T-helper 1 cell treated with Interleukin-12 subunit alpha and Interleukin-12 subunit beta and Interleukin-4 antibody, amounts not matched to agents 30 μg/mL and 1 μg/mL, for 36 hours (primary cell): ENCODE data around the gene NAA20.
A peak's percentile ranks its signal among the peaks of the same experiment; 100 is the strongest.
"Not testable (repeated sequence)": the region's sequence is repeated elsewhere in the genome, so short reads cannot be mapped to it uniquely, and the experiment has no call there.

Experiments
- H3K27ac Mint-ChIP-seq: one replicate; pipeline ENCODE4 v1.8.0; 2021; ENCODE audit warnings: mild to moderate bottlenecking, mixed read lengths
- H3K27me3 Mint-ChIP-seq: one replicate; pipeline ENCODE4 v1.8.0; 2021; ENCODE audit warnings: low read depth, mixed read lengths
- H3K36me3 Mint-ChIP-seq: one replicate; pipeline ENCODE4 v1.8.0; 2021; ENCODE audit warnings: low read depth, mixed read lengths
- H3K4me1 Mint-ChIP-seq: one replicate; pipeline ENCODE4 v1.8.0; 2021; ENCODE audit warnings: low read depth, mixed read lengths
- H3K4me3 Mint-ChIP-seq: one replicate; pipeline ENCODE4 v1.8.0; 2021; ENCODE audit warnings: mild to moderate bottlenecking, moderate library complexity, mixed read lengths
- H3K9me3 Mint-ChIP-seq: one replicate; pipeline ENCODE4 v1.8.0; 2021; ENCODE audit warnings: mixed read lengths

The NAA20 gene

GRCh38 chr20:20000211-20000968, 16.8 kb upstream of the NAA20 start:
- H3K4me3 Mint-ChIP-seq = no peak overlapping the region
- no peaks in the 10 kb centered on the region for H3K9me3 Mint-ChIP-seq
- H3K27ac Mint-ChIP-seq = no peak overlapping the region
- peaks cover 50% of the 10 kb centered on the region for H3K27me3 Mint-ChIP-seq
- H3K4me1 Mint-ChIP-seq = peaks cover 9% of the 10 kb centered on the region
- no peaks in the 10 kb centered on the region for H3K36me3 Mint-ChIP-seq

DNA sequence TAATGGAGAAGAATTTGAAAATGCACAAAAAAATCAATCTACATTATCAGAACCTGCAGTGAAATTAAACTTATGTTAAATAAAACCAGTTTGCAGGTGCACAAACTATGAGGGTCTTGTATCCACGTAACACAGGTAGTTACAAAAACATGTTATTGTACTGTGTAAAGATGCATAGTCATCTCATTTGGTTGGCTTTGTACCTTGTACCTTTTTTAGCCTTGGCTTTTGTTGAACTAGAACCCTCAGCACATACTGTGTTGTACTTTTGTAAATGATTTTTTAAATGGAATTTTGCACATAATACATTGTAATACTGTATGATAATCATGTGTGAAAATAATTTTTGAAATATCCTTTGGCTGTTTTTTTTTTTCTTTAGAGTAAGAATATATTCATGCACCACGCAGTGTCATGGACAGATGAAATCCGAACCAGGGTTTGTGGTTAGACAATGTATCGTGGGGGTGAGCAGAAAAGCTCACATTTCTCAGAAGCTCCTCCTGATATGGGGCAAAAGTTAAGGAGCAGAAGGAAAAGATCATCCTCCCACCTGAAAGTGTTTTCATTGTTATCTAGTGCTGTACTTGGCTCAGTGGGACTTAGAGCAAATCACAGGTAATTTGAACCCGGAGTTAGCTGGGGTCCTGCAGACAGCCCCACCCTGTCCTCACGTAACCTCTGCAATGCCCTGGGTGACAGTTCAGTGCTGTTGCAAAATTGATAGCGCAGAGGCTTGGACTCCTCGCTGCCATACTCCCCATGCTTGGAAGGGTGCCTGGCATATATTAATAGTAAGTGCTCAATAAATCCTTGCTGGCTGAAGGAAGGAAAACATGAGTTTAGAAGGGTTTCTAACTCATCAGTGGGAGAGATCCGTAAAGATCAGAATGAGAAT, 14.8 kb upstream of the NAA20 start:
- H3K9me3 Mint-ChIP-seq = no peaks in the 10 kb centered on the region
- peaks cover 9% of the 10 kb centered on the region for H3K4me1 Mint-ChIP-seq
- H3K4me3 Mint-ChIP-seq = no peak overlapping the region
- peaks cover 52% of the 10 kb centered on the region for H3K27me3 Mint-ChIP-seq
- H3K27ac Mint-ChIP-seq = no peak overlapping the region
- H3K36me3 Mint-ChIP-seq = no peaks in the 10 kb centered on the region

GRCh38 chr20:20003031-20003954, 13.9 kb upstream of the NAA20 start:
- no peak overlapping the region for H3K27ac Mint-ChIP-seq

GRCh38 chr20:20003955-20004322, 13.2 kb upstream of the NAA20 start:
- H3K9me3 Mint-ChIP-seq, H3K36me3 Mint-ChIP-seq, H3K4me1 Mint-ChIP-seq, H3K27ac Mint-ChIP-seq: not testable (repeated sequence)
- H3K27me3 Mint-ChIP-seq = peaks cover 49% of the 10 kb centered on the region
- peak overlapping the region; percentile 48 for H3K4me3 Mint-ChIP-seq

More at GRCh38 chr20:20003031-20003954, 13.9 kb upstream of the NAA20 start:
- Mint-ChIP-seq H3K4me1 (peaks cover 9% of the 10 kb centered on the region), H3K36me3 (no peaks in the 10 kb centered on the region), H3K27me3 (peaks cover 52% of the 10 kb centered on the region), H3K4me3 (peak overlapping the region; percentile 48), H3K9me3 (no peaks in the 10 kb centered on the region)

- Mint-ChIP-seq H3K27ac (no peak overlapping the region), H3K4me1 (peaks cover 9% of the 10 kb centered on the region)
Observed at GRCh38 chr20:20005342-20005741, 11.8 kb upstream of the NAA20 start.

DNA sequence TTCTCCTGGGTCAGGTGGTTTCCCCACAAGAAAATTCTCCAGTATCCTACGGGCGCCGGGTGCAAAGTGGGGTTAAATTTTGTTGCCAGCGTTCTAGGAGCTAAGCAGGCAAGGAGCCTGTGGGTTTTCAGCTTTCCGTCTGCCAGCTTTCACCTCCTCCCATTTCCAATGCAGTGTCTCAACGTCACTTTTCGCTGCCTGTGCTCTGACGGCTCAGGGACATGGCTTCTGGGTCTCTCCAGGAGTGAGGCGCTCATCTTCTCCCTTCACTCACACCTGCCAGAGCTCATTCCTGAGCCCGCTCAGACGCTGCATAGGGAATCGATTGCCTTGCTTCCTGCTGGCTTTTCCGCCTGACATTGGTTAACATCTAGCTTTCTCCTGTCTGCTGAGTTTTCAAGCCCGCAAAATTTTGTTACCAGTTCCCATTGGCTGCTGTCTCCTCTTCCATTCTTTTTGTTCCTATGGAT, 7.3 kb upstream of the NAA20 start:
- no peaks in the 10 kb centered on the region for H3K36me3 Mint-ChIP-seq
- H3K4me3 Mint-ChIP-seq = no peak overlapping the region
- peaks cover 2% of the 10 kb centered on the region for H3K4me1 Mint-ChIP-seq
- no peaks in the 10 kb centered on the region for H3K9me3 Mint-ChIP-seq
- peaks cover 4% of the 10 kb centered on the region for H3K27me3 Mint-ChIP-seq
- H3K27ac Mint-ChIP-seq = no peak overlapping the region

More at GRCh38 chr20:20005342-20005741, 11.8 kb upstream of the NAA20 start:
- H3K9me3 Mint-ChIP-seq = no peaks in the 10 kb centered on the region
- no peak overlapping the region for H3K4me3 Mint-ChIP-seq
- no peaks in the 10 kb centered on the region for H3K36me3 Mint-ChIP-seq
- H3K27me3 Mint-ChIP-seq = peaks cover 39% of the 10 kb centered on the region

DNA sequence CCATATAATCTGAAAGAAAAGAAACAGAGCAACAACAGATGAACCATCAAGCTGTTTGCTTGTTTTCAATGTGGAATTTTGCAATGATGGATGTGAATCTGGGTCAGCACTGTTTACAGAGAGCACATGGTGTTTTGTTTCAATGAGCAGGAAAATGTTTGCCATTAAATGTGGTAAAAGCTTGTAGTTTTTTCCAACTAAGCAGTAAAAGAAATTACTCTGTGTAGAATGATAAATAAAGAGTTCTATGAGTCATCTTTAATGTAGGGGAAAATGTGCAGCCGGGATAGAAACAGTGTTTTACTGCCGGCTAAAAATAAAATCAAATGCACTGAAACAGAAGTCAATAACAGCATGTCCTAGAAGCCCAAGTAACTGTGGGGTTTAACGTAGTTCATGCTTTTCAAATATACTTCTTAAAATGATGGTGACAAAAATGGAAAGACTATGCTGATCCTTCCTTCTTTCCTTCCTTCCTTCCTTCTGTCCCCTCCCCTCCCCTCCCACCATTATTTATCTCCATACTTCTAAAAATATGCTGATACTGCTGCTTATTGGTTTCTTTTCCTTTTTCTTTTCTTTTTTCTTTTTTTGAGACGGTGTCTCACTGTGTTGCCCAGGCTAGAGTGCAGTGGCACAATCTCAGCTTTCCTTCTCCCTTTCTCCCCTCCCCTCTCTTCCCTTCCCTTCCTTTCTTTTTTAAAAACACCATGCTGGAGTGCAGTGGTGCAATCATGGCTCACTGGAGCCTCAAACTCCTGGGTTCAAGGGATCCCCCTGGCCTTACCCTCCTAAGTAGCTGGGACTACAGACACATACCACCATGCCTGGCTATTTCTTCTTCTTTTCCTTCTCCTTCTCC, 6.3 kb upstream of the NAA20 start:
- no peaks in the 10 kb centered on the region for H3K27me3 Mint-ChIP-seq
- H3K36me3 Mint-ChIP-seq = no peaks in the 10 kb centered on the region
- H3K4me1 Mint-ChIP-seq = peaks cover 2% of the 10 kb centered on the region
- no peaks in the 10 kb centered on the region for H3K9me3 Mint-ChIP-seq
- H3K4me3 Mint-ChIP-seq = no peak overlapping the region
- H3K27ac Mint-ChIP-seq = no peak overlapping the region

- Mint-ChIP-seq H3K36me3 (no peaks in the 10 kb centered on the region), H3K4me1 (peaks cover 9% of the 10 kb centered on the region), H3K9me3 (no peaks in the 10 kb centered on the region), H3K27ac (no peak overlapping the region), H3K4me3 (no peak overlapping the region), H3K27me3 (no peaks in the 10 kb centered on the region)
Observed at GRCh38 chr20:20012541-20012940, 4.6 kb upstream of the NAA20 start.

DNA sequence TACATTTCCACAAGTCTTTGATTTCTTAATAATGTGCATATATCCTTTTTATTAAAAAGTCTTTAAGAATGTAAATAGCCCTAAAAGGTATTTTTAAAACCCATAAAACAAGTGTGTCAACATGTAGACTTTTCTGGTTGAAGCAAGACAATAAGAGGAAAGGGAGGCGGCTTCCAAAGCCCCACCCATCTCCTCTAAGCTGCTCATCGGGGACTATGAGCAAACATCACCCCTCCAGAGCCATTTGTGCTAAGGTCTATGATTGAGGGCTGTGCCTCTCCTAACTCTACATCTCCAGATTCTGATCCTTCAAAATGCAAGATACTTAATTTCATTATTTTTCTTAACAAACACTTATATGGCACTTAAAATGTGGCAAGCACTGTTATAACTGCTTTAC, 2.5 kb upstream of the NAA20 start:
- peaks cover 23% of the 10 kb centered on the region for H3K4me1 Mint-ChIP-seq
- H3K27ac Mint-ChIP-seq = no peak overlapping the region
- peaks cover 4% of the 10 kb centered on the region for H3K36me3 Mint-ChIP-seq
- no peak overlapping the region for H3K4me3 Mint-ChIP-seq
- no peaks in the 10 kb centered on the region for H3K27me3 Mint-ChIP-seq
- H3K9me3 Mint-ChIP-seq = no peaks in the 10 kb centered on the region

DNA sequence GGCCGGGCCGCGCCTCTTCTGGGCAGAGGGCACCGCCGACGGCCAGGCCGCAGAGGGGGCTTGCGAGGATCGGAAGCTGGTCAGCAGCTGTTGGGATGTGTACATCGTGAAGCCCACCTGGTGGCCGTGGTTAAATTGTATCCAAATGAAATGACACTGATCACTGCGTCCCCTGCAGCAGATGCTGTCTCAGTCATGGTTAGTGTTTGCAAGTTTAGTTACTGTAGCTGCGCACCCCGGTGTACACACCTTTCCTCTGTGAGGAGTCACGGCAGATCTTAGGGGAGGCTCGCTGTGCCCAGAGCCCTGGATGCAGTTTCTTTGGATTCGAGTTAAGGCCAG, 653 bp downstream of the NAA20 start:
- H3K4me1 Mint-ChIP-seq = peaks cover 47% of the 10 kb centered on the region
- H3K36me3 Mint-ChIP-seq = peaks cover 4% of the 10 kb centered on the region

DNA sequence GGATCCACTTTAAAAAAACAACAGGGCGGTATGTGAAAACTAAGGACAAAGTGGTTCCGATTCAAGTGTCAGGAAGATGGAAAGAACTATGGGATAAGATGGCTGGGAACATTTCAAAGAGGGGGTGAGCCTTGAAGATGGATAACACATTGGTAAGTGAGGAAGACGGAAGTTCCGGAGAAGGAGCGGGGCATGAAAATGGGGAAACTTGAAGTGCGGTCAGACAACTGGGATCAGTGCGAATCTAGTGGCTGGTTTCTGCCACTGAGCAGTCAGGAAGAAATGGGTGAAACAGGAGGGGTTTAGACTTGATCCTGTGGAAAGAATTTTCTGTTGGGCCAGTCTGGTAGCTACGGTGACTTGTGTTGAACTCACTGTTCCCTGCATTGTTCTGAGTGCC, 1.2 kb downstream of the NAA20 start:
- peak overlapping the region; percentile 62 for H3K27ac Mint-ChIP-seq
- H3K4me1 Mint-ChIP-seq = peaks cover 49% of the 10 kb centered on the region
- H3K36me3 Mint-ChIP-seq = peaks cover 4% of the 10 kb centered on the region
- H3K4me3 Mint-ChIP-seq = peak overlapping the region; percentile 89
- H3K27me3 Mint-ChIP-seq = no peaks in the 10 kb centered on the region
- no peaks in the 10 kb centered on the region for H3K9me3 Mint-ChIP-seq

More for the DNA sequence above, 653 bp downstream of the NAA20 start:
- Mint-ChIP-seq H3K27me3 (no peaks in the 10 kb centered on the region), H3K27ac (peak overlapping the region; percentile 78), H3K9me3 (no peaks in the 10 kb centered on the region), H3K4me3 (peak overlapping the region; percentile 89)

- Mint-ChIP-seq H3K9me3 (no peaks in the 10 kb centered on the region), H3K4me3 (peak overlapping the region; percentile 89), H3K36me3 (peaks cover 4% of the 10 kb centered on the region), H3K27me3 (no peaks in the 10 kb centered on the region), H3K4me1 (peaks cover 51% of the 10 kb centered on the region), H3K27ac (peak overlapping the region; percentile 22)
Observed at GRCh38 chr20:20019123-20019522, 2.0 kb downstream of the NAA20 start.

GRCh38 chr20:20020908-20021307, 3.7 kb downstream of the NAA20 start:
- no peaks in the 10 kb centered on the region for H3K9me3 Mint-ChIP-seq
- peaks cover 53% of the 10 kb centered on the region for H3K4me1 Mint-ChIP-seq
- H3K27me3 Mint-ChIP-seq = no peaks in the 10 kb centered on the region
- H3K36me3 Mint-ChIP-seq = peaks cover 7% of the 10 kb centered on the region
- peak overlapping the region; percentile 2 for H3K4me3 Mint-ChIP-seq
- peak overlapping the region; percentile 87 for H3K27ac Mint-ChIP-seq
